Dedifferentiated amniotic fluid mesenchymal stem cell (primary cell): ENCODE data around the gene NCKIPSD.
A peak's percentile ranks its signal among the peaks of the same experiment; 100 is the strongest.

Source experiments
- DNase-seq: peaks from one replicate; pipeline ENCODE4 v3.0.0-alpha.2; 2016; ENCODE audit errors: extremely low spot score

The NCKIPSD gene

GRCh38 chr3:48678566-48679380 lies 6.9 kb downstream of the NCKIPSD start:
- no peak for DNase-seq

- no peak for DNase-seq
Observed at GRCh38 chr3:48678056-48678455, 7.7 kb downstream of the NCKIPSD start.

GRCh38 chr3:48674505-48674904 lies 11.2 kb downstream of the NCKIPSD start:
- DNase-seq, result no peak

GRCh38 chr3:48672522-48672921 lies 13.2 kb downstream of the NCKIPSD start:
- no peak for DNase-seq

- no peak for DNase-seq
Observed at GRCh38 chr3:48664929-48665328, 20.8 kb downstream of the NCKIPSD start.

GRCh38 chr3:48664313-48664644 lies 21.4 kb downstream of the NCKIPSD start:
- DNase-seq, result no peak

- peak; percentile 87 for DNase-seq
Observed at GRCh38 chr3:48663489-48664312, 22.0 kb downstream of the NCKIPSD start.

- DNase-seq, result peak; percentile 52
Observed at GRCh38 chr3:48662753-48663488, 22.8 kb downstream of the NCKIPSD start, which contains the start of gene CELSR3. Gene CELSR3, minus strand, starts transcription at chr3:48662886. Its CDS starts 252 bp downstream, at chr3:48662634.

GRCh38 chr3:48662145-48662752 lies 23.5 kb downstream of the NCKIPSD start:
- no peak for DNase-seq

GRCh38 chr3:48661501-48662144 lies 24.1 kb downstream of the NCKIPSD start:
- DNase-seq, result no peak

- no peak for DNase-seq
Observed at GRCh38 chr3:48660800-48661400, 24.8 kb downstream of the NCKIPSD start.

GRCh38 chr3:48656841-48657281 lies 28.9 kb downstream of the NCKIPSD start:
- DNase-seq, result no peak

GRCh38 chr3:48656061-48656840 lies 29.5 kb downstream of the NCKIPSD start:
- no peak for DNase-seq

- no peak for DNase-seq
Observed at GRCh38 chr3:48655606-48656005, 30.1 kb downstream of the NCKIPSD start.

- DNase-seq, result no peak
Observed at GRCh38 chr3:48655063-48655462, 30.7 kb downstream of the NCKIPSD start.

GRCh38 chr3:48652923-48653715 lies 32.6 kb downstream of the NCKIPSD start:
- DNase-seq, result no peak

GRCh38 chr3:48651771-48652170 lies 33.9 kb downstream of the NCKIPSD start:
- DNase-seq, result no peak

- no peak for DNase-seq
Observed at GRCh38 chr3:48650723-48651122, 35.0 kb downstream of the NCKIPSD start.

GRCh38 chr3:48648188-48648850 lies 37.4 kb downstream of the NCKIPSD start:
- DNase-seq, result no peak
